Loucy (cell line): Measurements from ENCODE around the gene CRELD2.

ENCODE experiments used
- EZH2phosphoT487 ChIP-seq: fragments of 200-600 bp; IDR thresholded peaks from 2 replicates; pipeline ENCODE4 v1.6.1; 2018; ENCODE audit warnings: antibody characterized with exemption, mild to moderate bottlenecking, moderate library complexity, borderline replicate concordance
- TF ChIP-seq, protein P1 (sequence below): fragments of 200-600 bp; sonication (generic); conservative IDR thresholded peaks from 2 replicates; pipeline ENCODE4 v1.5.1; 2014; ENCODE audit warnings: mild to moderate bottlenecking, antibody characterized with exemption, low read length

DNA sequence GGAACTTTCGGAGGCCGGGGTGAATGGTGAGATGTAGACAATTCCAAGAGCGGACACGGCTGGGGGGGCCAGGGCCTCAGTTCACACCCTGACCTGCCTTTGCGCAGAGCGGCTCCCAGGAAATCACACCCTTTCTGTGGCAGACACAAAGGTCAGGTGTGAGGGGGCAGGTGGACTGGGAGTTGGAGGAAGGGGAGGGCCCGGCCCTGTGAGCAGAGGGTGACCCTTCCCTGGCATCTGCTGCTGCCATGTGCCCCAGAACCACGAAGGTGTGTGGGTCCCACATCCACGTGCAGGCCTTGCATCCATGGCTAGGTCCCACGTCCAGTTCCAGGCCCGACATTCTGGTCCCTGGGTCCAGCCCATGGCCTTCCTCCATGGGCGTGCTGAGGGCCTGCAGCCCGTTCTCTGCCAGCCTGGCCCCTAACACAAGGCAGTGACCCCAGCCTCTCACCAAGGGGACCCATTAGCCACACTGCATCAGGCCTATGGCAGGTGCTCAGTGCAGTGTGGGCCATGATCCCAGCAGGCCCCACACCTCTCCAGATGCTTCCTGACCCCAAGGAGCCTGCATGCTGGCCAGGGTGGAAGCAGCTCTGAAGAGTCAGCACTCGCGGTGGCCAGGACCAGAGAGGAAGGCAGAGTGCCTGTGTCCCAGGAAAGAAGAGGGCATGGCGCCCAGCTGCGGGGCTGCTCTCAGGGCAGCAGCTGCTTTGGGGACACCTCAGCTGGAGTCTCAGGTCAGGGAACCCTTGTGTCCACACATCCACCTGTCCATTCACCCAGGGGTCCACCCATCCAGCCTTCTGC is 23.3 kb downstream of the CRELD2 start:
- TF ChIP-seq, protein P1, sequence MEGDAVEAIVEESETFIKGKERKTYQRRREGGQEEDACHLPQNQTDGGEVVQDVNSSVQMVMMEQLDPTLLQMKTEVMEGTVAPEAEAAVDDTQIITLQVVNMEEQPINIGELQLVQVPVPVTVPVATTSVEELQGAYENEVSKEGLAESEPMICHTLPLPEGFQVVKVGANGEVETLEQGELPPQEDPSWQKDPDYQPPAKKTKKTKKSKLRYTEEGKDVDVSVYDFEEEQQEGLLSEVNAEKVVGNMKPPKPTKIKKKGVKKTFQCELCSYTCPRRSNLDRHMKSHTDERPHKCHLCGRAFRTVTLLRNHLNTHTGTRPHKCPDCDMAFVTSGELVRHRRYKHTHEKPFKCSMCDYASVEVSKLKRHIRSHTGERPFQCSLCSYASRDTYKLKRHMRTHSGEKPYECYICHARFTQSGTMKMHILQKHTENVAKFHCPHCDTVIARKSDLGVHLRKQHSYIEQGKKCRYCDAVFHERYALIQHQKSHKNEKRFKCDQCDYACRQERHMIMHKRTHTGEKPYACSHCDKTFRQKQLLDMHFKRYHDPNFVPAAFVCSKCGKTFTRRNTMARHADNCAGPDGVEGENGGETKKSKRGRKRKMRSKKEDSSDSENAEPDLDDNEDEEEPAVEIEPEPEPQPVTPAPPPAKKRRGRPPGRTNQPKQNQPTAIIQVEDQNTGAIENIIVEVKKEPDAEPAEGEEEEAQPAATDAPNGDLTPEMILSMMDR = no peak
- TF ChIP-seq EZH2phosphoT487 = no peak
